Colonic mucosa (tissue), 4 donors: Measurements from ENCODE around the gene IFITM1. TPM values are rescaled to one million over a fixed set of nuclear protein-coding genes. Genes with fewer than 3 reads are reported as not detected.

ENCODE experiments used
- DNase-seq: peaks from one replicate; pipeline ENCODE4 v3.0.0-alpha.2; 2020
- H3K27ac ChIP-seq: fragments of 200-600 bp; one replicate; pipeline ENCODE4 v1.8.0; 2021
- H3K27me3 ChIP-seq: fragments of 200-600 bp; one replicate; pipeline ENCODE4 v1.8.0; 2021
- H3K36me3 ChIP-seq: fragments of 200-600 bp; one replicate; pipeline ENCODE4 v1.8.0; 2021
- H3K4me1 ChIP-seq: fragments of 200-600 bp; one replicate; pipeline ENCODE4 v1.8.0; 2021; ENCODE audit warnings: mild to moderate bottlenecking
- H3K4me3 ChIP-seq: fragments of 200-600 bp; one replicate; pipeline ENCODE4 v1.8.0; 2021
- H3K9ac ChIP-seq, 2 donors: one replicate each; pipeline ENCODE4 v1.7.0; 2013; ENCODE audit warnings: control low read depth in 2 of 2, low read depth in 2 of 2, low read length in 2 of 2
- H3K9me3 ChIP-seq: fragments of 200-600 bp; one replicate; pipeline ENCODE4 v1.8.0; 2021
- intact Hi-C: fragments of 100-400 bp; cut with DNase I; formaldehyde crosslinking; loops from one replicate; pipeline ENCODE4 v1.14.1; 2022
- total RNA-seq, 2 donors: library from RNA; stranded (reverse); fragmentation: NEBNext Ultra II Directional in 1 of 2; extraction: Animal tissue kit (Norgen Biotek cat#: 25700) in 1 of 2; gene quantifications; one replicate each; pipeline ENCODE4 v1.2.1, GENCODE V29; 2021
- TF ChIP-seq, protein P1 (sequence below): fragments of 200-600 bp; IDR thresholded peaks from one replicate; pipeline ENCODE4 v1.8.0; 2022; ENCODE audit warnings: antibody characterized with exemption, mild to moderate bottlenecking
- donor health status: healthy.
- donor health status: DM: no; HTN: no; CAD: no.
- donor health status: DM: no; HTN: no; CAD: no.

Gene IFITM1
- total RNA-seq, 2 donors from 2014 or later: 63.3 to 101 TPM

DNA sequence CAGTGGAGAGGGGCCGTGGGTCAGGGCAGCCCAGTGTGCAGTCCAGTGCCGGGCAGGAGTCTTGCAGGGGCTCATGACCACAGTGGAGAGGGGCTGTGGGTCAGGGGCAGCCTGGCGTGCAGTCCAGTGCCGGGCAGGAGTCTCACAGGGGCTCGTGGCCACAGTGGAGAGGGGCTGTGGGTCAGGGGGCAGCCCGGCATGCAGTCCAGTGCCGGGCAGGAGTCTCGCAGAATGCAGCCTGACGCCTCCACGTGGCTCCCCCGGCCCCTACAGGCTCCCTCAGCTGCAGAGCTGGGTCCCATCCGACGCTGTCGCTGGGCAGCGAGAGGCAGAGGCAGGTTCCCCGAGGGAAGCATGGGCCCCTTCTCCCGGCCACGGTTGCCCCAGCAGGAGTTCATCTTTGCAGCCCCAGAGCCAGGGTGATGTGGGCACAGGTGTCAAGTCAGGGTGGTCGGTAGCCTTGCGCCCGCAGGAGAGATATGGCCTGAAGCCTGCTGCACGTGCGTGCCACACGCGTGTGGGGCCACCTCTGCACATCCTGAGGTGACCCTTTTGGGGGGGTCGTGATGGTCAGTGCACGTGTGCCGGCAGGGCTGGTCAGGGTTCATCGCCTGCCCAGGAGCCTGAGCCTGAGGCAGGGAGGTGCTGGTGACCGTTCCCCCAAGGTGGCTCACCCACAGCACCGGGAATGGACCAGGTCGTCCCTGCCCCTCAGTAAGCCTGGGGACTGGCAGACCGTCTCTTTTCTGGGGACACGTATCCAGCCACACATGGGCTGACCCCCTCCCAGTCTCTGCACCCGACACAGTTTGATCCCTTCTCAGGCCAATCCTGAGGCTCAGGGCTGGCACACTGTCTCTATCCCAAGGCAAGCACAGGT is 17.4 kb upstream of the IFITM1 start:
- peaks cover 5% of the 10 kb centered on the region for H3K4me1 ChIP-seq
- no peaks in the 10 kb centered on the region for H3K9me3 ChIP-seq
- peaks cover 3% of the 10 kb centered on the region for H3K27me3 ChIP-seq
- H3K4me3 ChIP-seq: no peak overlapping the region
- H3K36me3 ChIP-seq: no peaks in the 10 kb centered on the region
- H3K27ac ChIP-seq: no peak overlapping the region
- intact Hi-C loops: no loop called here
- TF ChIP-seq, protein P1, sequence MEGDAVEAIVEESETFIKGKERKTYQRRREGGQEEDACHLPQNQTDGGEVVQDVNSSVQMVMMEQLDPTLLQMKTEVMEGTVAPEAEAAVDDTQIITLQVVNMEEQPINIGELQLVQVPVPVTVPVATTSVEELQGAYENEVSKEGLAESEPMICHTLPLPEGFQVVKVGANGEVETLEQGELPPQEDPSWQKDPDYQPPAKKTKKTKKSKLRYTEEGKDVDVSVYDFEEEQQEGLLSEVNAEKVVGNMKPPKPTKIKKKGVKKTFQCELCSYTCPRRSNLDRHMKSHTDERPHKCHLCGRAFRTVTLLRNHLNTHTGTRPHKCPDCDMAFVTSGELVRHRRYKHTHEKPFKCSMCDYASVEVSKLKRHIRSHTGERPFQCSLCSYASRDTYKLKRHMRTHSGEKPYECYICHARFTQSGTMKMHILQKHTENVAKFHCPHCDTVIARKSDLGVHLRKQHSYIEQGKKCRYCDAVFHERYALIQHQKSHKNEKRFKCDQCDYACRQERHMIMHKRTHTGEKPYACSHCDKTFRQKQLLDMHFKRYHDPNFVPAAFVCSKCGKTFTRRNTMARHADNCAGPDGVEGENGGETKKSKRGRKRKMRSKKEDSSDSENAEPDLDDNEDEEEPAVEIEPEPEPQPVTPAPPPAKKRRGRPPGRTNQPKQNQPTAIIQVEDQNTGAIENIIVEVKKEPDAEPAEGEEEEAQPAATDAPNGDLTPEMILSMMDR: no peak
- no peak overlapping the region for H3K9ac ChIP-seq
- no peak for DNase-seq

DNA sequence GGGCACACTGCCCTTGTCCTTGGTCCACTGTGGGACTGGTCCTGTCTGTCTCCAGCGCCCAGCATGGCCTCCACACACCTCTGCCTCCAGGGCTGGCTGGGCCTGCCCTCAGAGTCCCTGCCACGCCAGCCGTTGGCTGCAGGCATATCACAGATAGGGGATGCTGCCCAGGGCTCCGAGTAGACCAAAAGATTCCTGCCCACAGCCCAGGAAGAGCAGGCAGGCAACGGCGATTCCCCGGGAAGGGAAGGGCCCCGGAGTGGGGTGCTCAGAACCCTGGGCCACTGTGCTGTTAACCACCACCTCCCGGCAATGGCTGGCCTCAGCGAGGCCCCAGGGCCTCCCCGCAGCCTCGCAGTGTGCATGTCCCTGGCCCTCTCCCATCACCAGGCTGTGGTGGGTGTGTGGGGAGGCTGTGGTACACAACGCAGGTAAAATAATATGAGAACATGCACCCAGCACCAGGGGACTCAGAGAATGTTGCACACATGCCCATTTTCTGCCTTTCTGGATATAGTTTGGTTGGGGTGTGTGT is 16.7 kb upstream of the IFITM1 start:
- H3K4me1 ChIP-seq: peaks cover 5% of the 10 kb centered on the region
- peaks cover 3% of the 10 kb centered on the region for H3K27me3 ChIP-seq
- no peaks in the 10 kb centered on the region for H3K9me3 ChIP-seq
- no peak for DNase-seq
- intact Hi-C loops: no loop called here
- H3K27ac ChIP-seq: no peak overlapping the region
- TF ChIP-seq, protein P1: no peak
- H3K36me3 ChIP-seq: no peaks in the 10 kb centered on the region
- no peak overlapping the region for H3K4me3 ChIP-seq
- H3K9ac ChIP-seq: no peak overlapping the region

DNA sequence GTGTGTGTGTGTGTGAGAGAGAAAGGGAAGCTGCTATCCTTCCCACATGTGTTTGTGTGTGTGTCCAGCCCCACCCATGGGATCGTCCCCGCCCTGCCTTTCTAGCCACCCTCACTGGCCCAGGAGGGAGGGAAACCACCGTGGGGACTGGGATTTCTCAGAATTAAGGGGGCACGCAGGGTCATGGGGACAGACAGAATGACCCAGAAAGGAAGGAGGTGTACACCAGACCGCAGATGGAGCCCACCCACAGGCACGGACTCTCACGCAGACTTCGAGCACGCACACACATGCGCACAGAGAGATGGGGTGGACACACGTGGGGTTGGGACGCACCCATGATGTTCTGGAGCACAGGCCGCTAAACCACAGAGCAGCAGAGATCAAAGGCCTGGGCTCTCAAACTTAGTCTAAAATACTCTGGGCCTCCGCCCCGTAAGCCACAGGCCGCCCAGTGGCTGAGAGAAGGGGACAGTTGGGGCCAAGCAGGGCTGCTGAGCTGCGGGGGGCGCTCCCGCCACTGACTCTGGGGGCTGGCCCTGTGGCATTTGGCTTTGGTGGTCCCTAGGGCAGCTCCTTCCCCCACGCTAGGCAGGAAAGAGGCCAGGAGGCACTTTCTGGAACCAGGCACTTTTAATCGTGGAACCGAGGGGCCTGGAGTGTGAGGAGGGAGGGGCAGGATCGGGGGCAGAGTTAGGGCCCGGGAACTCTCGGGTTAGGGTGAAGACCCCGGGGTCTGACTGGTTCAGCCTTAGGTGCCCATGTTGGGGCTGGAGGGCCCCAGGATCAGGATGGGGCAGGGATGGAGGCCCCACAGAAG is 16.0 kb upstream of the IFITM1 start:
- Histone ChIP-seq H3K9ac (peak overlapping the region in 1 of 2 donors; percentile 35), H3K4me1 (peaks cover 5% of the 10 kb centered on the region), H3K4me3 (no peak overlapping the region), H3K9me3 (no peaks in the 10 kb centered on the region), H3K36me3 (no peaks in the 10 kb centered on the region), H3K27ac (no peak overlapping the region), H3K27me3 (peaks cover 3% of the 10 kb centered on the region)
- intact Hi-C loops: no loop called here
- DNase-seq: no peak
- TF ChIP-seq, protein P1: no peak

DNA sequence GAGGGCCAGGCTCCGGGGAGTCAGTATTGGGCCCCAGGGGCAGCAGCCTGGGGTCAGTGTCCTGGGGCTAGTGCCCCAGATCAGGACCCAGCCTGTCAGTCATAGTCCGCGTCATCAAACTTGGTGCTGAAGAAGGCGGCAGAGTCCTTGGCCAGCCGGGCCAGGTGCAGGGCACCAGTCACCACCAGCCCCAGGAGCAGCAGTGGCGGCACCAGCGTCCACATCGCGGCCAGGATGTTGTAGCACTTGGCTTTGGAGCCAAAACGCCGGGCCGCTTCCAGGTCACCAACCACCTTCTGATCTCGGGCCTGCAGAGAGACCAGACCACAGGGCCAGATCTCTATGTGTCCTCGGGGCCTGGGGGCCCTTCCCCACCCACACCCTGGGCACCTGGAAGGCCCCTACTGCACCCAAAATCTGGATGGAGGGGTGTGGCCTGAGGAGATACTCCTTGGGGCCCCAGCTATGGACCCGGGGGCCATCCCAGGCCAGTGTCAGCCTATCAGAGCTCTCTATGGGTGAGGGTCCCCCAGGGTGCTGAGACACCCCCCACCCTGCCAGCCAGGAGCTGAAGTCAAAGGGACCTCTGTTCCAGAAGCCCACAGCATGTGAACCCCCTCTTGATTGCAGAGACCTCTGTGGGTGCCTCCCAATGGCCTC is 15.3 kb upstream of the IFITM1 start:
- Histone ChIP-seq H3K4me3 (no peak overlapping the region), H3K27ac (no peak overlapping the region), H3K9me3 (no peaks in the 10 kb centered on the region), H3K4me1 (peaks cover 5% of the 10 kb centered on the region), H3K27me3 (peaks cover 3% of the 10 kb centered on the region), H3K36me3 (no peaks in the 10 kb centered on the region), H3K9ac (no peak overlapping the region)
- intact Hi-C loops: no loop called here
- DNase-seq: no peak
- TF ChIP-seq, protein P1: no peak
